Fibroblast of the aortic adventitia (primary cell): Measurements from ENCODE around the gene USP37. TPM values are rescaled to one million over a fixed set of nuclear protein-coding genes. Genes with fewer than 3 reads are reported as not detected.

Source experiments
- DNase-seq: peaks from one replicate; pipeline ENCODE4 v3.0.0-alpha.2; 2010; ENCODE audit warnings: low read depth
- H3K4me3 ChIP-seq: 2 replicates; pipeline ENCODE4 v1.5.1; 2011; ENCODE audit warnings: low read depth, mild to moderate bottlenecking, control low read depth, low read length, moderate library complexity
- CTCF ChIP-seq: IDR thresholded peaks from 2 replicates; pipeline ENCODE4 v1.5.1; 2011; ENCODE audit warnings: mild to moderate bottlenecking, low read length, control low read depth, inconsistent platforms; ENCODE audit not compliant: insufficient read depth
- total RNA-seq: library from RNA; depleted of rRNA; stranded (reverse); fragments of >200 nt; gene quantifications from 2 replicates; pipeline ENCODE4 v1.2.3, GENCODE V29; 2012; ENCODE audit warnings: low replicate concordance

The USP37 gene
- total RNA-seq, 1 donor: 16.1 TPM

GRCh38 chr2:218478544-218478943 is 89.6 kb downstream of the USP37 start:
- H3K4me3 ChIP-seq: no peak overlapping the region
- no peak for DNase-seq
- TF ChIP-seq CTCF: no peak

- H3K4me3 ChIP-seq: no peak overlapping the region
- no peak for DNase-seq
- TF ChIP-seq CTCF: no peak
Measured at GRCh38 chr2:218477247-218477646, 90.9 kb downstream of the USP37 start.

GRCh38 chr2:218476676-218477075 is 91.5 kb downstream of the USP37 start:
- TF ChIP-seq CTCF: no peak
- H3K4me3 ChIP-seq: no peak overlapping the region
- DNase-seq: no peak

GRCh38 chr2:218474527-218474926 is 93.6 kb downstream of the USP37 start:
- no peak for DNase-seq
- no peak overlapping the region for H3K4me3 ChIP-seq
- no peak for TF ChIP-seq CTCF

- no peak for DNase-seq
- TF ChIP-seq CTCF: no peak
- no peak overlapping the region for H3K4me3 ChIP-seq
Measured at GRCh38 chr2:218472988-218473387, 95.2 kb downstream of the USP37 start.

GRCh38 chr2:218471982-218472381 is 96.2 kb downstream of the USP37 start:
- no peak overlapping the region for H3K4me3 ChIP-seq
- no peak for DNase-seq
- no peak for TF ChIP-seq CTCF

- DNase-seq: no peak
- no peak for TF ChIP-seq CTCF
Measured at GRCh38 chr2:218471036-218471435, 97.1 kb downstream of the USP37 start.

More at GRCh38 chr2:218471036-218471435, 97.1 kb downstream of the USP37 start:
- H3K4me3 ChIP-seq: no peak overlapping the region
